Stimulated activated naive CD8-positive, alpha-beta T cell treated with anti-CD3 and anti-CD28 coated beads, Interleukin-15, Interleukin-2, amounts not matched to agents 100 ng/mL and 50 ng/mL, for 24 hours (primary cell): ENCODE measurements around the gene UNC13A.
A peak's percentile ranks its signal among the peaks of the same experiment; 100 is the strongest.

Source experiments
- H3K27ac Mint-ChIP-seq: one replicate; pipeline ENCODE4 v1.8.0; 2021; ENCODE audit warnings: mild to moderate bottlenecking, mixed read lengths
- H3K27me3 Mint-ChIP-seq: one replicate; pipeline ENCODE4 v1.8.0; 2021; ENCODE audit warnings: mixed read lengths
- H3K36me3 Mint-ChIP-seq: one replicate; pipeline ENCODE4 v1.8.0; 2021; ENCODE audit warnings: low read depth, mixed read lengths
- H3K4me1 Mint-ChIP-seq: one replicate; pipeline ENCODE4 v1.8.0; 2021; ENCODE audit warnings: low read depth, mixed read lengths
- H3K4me3 Mint-ChIP-seq: one replicate; pipeline ENCODE4 v1.8.0; 2021; ENCODE audit warnings: mild to moderate bottlenecking, mixed read lengths
- H3K9me3 Mint-ChIP-seq: one replicate; pipeline ENCODE4 v1.8.0; 2021; ENCODE audit warnings: mixed read lengths

Gene UNC13A

DNA sequence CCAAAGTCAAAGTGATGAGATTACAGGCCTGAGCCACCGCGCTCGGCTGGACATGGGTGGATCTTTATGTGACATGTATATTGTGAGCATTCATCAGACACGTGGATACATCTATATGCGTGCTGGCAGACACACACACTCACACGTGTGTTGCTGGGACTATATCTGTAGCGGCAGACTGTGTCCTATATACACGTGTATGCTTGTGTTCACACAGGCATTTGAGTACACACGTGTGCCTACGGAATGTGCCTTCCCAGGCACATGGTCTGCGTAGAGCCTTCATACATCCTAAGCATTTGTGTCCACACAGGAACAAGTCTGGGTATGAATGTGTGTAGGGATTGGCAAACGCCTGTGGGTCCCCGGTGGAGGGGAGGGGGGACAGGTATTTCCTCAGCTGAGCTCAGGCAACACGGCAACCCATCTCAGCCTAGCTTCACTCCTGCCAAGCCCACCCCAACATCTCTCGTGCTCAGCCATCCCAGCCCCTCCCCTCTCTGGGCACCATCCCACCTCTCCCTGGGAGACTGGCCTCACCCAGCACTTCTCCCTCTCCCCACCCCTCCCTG is 2.6 kb downstream of the UNC13A start:
- Mint-ChIP-seq H3K9me3 (no peaks in the 10 kb centered on the region), H3K27ac (no peak overlapping the region), H3K4me1 (peaks cover 10% of the 10 kb centered on the region), H3K4me3 (no peak overlapping the region), H3K27me3 (peaks cover 63% of the 10 kb centered on the region), H3K36me3 (no peaks in the 10 kb centered on the region)

- Mint-ChIP-seq H3K36me3 (no peaks in the 10 kb centered on the region), H3K4me3 (no peak overlapping the region), H3K4me1 (peaks cover 19% of the 10 kb centered on the region), H3K9me3 (no peaks in the 10 kb centered on the region), H3K27me3 (peaks cover 70% of the 10 kb centered on the region), H3K27ac (no peak overlapping the region)
Measured at GRCh38 chr19:17684256-17684655, 3.9 kb downstream of the UNC13A start.

DNA sequence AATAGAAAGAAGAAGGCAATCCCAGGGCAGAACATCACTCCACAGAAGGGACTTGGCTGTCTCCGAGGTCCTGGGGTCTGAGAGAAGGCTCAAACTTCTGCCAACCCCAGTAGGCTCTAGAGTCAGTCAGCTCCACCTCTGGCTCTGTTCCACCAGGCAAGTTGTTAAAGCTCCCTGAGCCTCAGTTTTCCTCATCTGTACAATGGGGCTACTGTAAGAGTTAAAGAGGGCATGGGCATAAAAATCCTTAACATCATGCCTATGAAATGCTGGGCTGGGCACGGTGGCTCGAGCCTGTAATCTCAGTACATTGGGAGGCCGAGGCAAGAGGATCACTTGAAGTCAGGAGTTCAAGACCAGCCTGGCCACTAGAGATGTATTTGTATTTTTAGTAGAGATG is 5.1 kb downstream of the UNC13A start:
- no peaks in the 10 kb centered on the region for H3K36me3 Mint-ChIP-seq
- H3K27ac Mint-ChIP-seq: no peak overlapping the region
- peaks cover 68% of the 10 kb centered on the region for H3K27me3 Mint-ChIP-seq
- peaks cover 15% of the 10 kb centered on the region for H3K4me1 Mint-ChIP-seq
- no peak overlapping the region for H3K4me3 Mint-ChIP-seq
- no peaks in the 10 kb centered on the region for H3K9me3 Mint-ChIP-seq

DNA sequence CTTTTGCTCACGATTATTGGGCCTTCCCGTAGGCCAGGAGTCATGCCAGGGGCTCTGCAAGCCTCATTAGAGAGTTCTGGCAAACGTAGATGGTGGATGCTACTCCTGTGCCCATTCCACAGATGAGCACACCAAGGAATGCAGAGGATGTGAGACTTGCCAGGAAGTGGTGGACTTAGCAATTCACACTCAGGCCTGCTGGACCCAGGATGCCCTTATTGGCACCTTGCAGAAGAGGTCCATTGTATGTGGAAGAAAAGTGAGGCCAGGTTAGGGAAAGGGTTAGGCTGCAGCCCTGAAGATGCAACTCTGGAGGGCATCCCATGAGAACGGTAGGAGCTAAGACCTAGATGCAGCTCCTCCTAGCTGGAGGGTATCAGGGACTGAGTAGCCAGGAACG is 5.9 kb downstream of the UNC13A start:
- no peaks in the 10 kb centered on the region for H3K9me3 Mint-ChIP-seq
- peaks cover 10% of the 10 kb centered on the region for H3K4me1 Mint-ChIP-seq
- no peaks in the 10 kb centered on the region for H3K36me3 Mint-ChIP-seq
- H3K4me3 Mint-ChIP-seq: no peak overlapping the region
- H3K27me3 Mint-ChIP-seq: peaks cover 70% of the 10 kb centered on the region
- no peak overlapping the region for H3K27ac Mint-ChIP-seq

GRCh38 chr19:17681505-17682125 is 6.5 kb downstream of the UNC13A start:
- H3K27ac Mint-ChIP-seq: no peak overlapping the region
- H3K4me1 Mint-ChIP-seq: peaks cover 10% of the 10 kb centered on the region
- H3K27me3 Mint-ChIP-seq: peaks cover 68% of the 10 kb centered on the region
- no peaks in the 10 kb centered on the region for H3K9me3 Mint-ChIP-seq
- H3K36me3 Mint-ChIP-seq: no peaks in the 10 kb centered on the region
- H3K4me3 Mint-ChIP-seq: no peak overlapping the region

GRCh38 chr19:17680230-17680722 is 7.9 kb downstream of the UNC13A start:
- Mint-ChIP-seq H3K4me3 (peak overlapping the region; percentile 35), H3K36me3 (no peaks in the 10 kb centered on the region), H3K27me3 (peaks cover 68% of the 10 kb centered on the region), H3K27ac (no peak overlapping the region), H3K9me3 (no peaks in the 10 kb centered on the region), H3K4me1 (peaks cover 10% of the 10 kb centered on the region)

DNA sequence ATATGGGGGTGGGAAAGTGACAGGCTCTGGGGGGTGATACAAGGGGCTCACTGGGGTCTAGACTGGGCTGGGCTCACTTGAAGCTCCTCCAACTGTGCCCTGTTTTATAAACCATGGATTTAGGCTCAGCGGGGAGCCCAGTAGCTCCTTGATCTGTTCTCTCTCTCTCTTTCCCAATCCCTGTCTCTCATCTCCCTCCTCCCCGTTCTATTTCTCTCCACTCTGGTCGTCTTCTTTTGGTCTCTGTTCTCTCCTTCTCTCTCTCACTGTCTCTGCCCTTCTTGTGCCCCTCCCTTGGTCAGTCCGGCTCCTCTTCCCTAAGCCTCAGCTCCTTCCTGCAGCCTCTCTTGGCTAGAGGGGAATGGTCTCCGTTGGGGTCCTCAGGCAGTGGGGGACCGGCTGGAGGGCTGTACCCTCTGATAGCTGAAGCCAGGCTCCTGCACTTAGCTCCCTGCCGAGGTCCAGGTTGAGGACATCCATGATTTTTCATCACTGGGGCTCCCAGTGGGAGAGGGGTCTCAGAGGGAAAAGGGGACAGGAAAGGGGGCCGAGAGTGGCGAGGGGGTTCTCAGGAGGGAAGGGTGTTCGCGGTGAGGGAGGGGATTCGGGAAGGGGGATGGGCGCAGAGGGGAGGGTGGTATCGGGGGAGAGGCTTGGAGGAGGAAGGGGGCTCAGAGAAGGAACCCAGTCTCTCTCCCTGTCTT is 8.5 kb downstream of the UNC13A start:
- Mint-ChIP-seq H3K9me3 (no peaks in the 10 kb centered on the region), H3K27ac (no peak overlapping the region), H3K27me3 (peaks cover 62% of the 10 kb centered on the region), H3K4me1 (peaks cover 10% of the 10 kb centered on the region), H3K36me3 (no peaks in the 10 kb centered on the region), H3K4me3 (peak overlapping the region; percentile 35)

DNA sequence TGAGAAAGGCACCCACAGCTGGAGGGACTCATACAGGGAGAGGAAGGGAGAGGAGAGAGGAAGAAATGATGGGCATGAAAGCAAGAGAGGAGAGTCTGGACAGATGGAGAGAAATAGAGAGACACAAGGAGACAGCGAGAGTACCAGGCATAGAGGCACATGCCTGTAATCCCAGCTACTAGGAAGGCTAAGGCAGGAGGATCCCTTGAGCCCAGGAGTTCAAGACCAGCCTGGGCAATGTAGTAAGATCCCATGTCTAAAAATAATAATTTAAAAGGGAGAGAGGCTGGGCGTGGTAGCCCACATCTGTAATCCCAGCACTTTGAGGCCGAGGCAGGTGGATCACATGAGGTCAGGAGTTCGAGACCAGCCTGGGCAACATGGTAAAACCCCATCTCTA is 9.3 kb downstream of the UNC13A start:
- Mint-ChIP-seq H3K4me3 (no peak overlapping the region), H3K9me3 (no peaks in the 10 kb centered on the region), H3K27me3 (peaks cover 53% of the 10 kb centered on the region)

GRCh38 chr19:17677002-17677401 is 11.2 kb downstream of the UNC13A start:
- no peak overlapping the region for H3K27ac Mint-ChIP-seq
- peaks cover 10% of the 10 kb centered on the region for H3K4me1 Mint-ChIP-seq
- H3K27me3 Mint-ChIP-seq: peaks cover 42% of the 10 kb centered on the region
- no peaks in the 10 kb centered on the region for H3K9me3 Mint-ChIP-seq
- H3K36me3 Mint-ChIP-seq: no peaks in the 10 kb centered on the region
- H3K4me3 Mint-ChIP-seq: no peak overlapping the region

More for the DNA sequence above, 9.3 kb downstream of the UNC13A start:
- no peaks in the 10 kb centered on the region for H3K36me3 Mint-ChIP-seq
- H3K27ac Mint-ChIP-seq: no peak overlapping the region
- H3K4me1 Mint-ChIP-seq: peaks cover 10% of the 10 kb centered on the region

GRCh38 chr19:17676295-17676694 is 11.9 kb downstream of the UNC13A start:
- Mint-ChIP-seq H3K9me3 (no peaks in the 10 kb centered on the region), H3K36me3 (no peaks in the 10 kb centered on the region), H3K27me3 (peaks cover 40% of the 10 kb centered on the region), H3K4me1 (peaks cover 10% of the 10 kb centered on the region), H3K27ac (no peak overlapping the region), H3K4me3 (no peak overlapping the region)

GRCh38 chr19:17673937-17674799 is 14.0 kb downstream of the UNC13A start:
- Mint-ChIP-seq H3K27me3 (peaks cover 23% of the 10 kb centered on the region), H3K27ac (no peak overlapping the region), H3K9me3 (no peaks in the 10 kb centered on the region), H3K36me3 (no peaks in the 10 kb centered on the region), H3K4me3 (no peak overlapping the region), H3K4me1 (no peaks in the 10 kb centered on the region)

GRCh38 chr19:17671906-17672305 is 16.2 kb downstream of the UNC13A start:
- no peaks in the 10 kb centered on the region for H3K4me1 Mint-ChIP-seq
- no peak overlapping the region for H3K4me3 Mint-ChIP-seq
- H3K36me3 Mint-ChIP-seq: no peaks in the 10 kb centered on the region
- H3K27me3 Mint-ChIP-seq: peaks cover 7% of the 10 kb centered on the region
- H3K27ac Mint-ChIP-seq: no peak overlapping the region
- no peaks in the 10 kb centered on the region for H3K9me3 Mint-ChIP-seq

DNA sequence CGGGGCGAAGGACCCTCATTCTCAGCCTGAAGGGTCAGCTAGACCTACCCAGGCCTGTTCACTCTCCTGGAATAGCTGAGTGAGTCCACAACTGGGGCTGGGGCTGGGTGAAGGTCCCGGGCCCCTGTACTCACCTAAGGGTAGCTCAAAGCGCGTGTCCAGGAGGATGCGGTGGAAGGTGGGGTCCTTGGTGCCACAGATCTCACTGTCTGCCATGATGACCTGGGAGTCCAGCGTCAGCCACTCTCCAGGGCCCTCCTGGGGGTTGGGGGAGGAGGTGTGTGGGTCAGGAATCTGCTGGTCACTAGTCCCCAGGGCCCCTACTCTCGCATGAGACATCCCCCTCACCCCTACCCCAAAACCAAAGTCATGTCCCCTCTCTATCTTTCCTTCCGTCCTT is 18.7 kb downstream of the UNC13A start:
- Mint-ChIP-seq H3K36me3 (peaks cover 3% of the 10 kb centered on the region), H3K4me1 (no peaks in the 10 kb centered on the region), H3K4me3 (no peak overlapping the region), H3K27me3 (peaks cover 12% of the 10 kb centered on the region), H3K9me3 (peaks cover 4% of the 10 kb centered on the region), H3K27ac (no peak overlapping the region)

DNA sequence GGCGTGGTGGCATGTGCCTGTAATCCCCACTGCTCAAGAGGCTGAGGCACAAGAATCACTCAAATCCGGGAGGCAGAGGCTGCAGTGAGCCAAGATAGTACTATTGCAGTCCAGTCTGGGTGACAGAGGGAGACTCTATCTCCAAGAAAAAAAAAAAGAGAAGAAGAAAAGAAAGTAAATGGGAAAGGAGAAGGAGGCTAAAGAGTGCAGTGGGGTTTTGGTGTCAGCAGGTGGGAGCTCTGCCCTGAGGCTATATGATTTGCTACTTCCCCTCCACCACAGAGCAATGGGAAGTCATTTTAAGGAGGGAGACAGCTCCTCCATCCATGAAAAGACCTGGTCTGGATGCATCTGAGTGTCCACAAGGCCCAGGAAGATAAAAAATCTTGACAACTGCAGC is 23.1 kb downstream of the UNC13A start:
- peaks cover 3% of the 10 kb centered on the region for H3K36me3 Mint-ChIP-seq
- H3K27me3 Mint-ChIP-seq: peaks cover 12% of the 10 kb centered on the region
- peaks cover 4% of the 10 kb centered on the region for H3K9me3 Mint-ChIP-seq
- H3K27ac Mint-ChIP-seq: no peak overlapping the region
- no peaks in the 10 kb centered on the region for H3K4me1 Mint-ChIP-seq
- H3K4me3 Mint-ChIP-seq: no peak overlapping the region

- H3K36me3 Mint-ChIP-seq: peaks cover under 1% of the 10 kb centered on the region
- no peak overlapping the region for H3K4me3 Mint-ChIP-seq
- peaks cover under 1% of the 10 kb centered on the region for H3K9me3 Mint-ChIP-seq
- no peak overlapping the region for H3K27ac Mint-ChIP-seq
- H3K27me3 Mint-ChIP-seq: peaks cover 7% of the 10 kb centered on the region
- H3K4me1 Mint-ChIP-seq: no peaks in the 10 kb centered on the region
Measured at GRCh38 chr19:17659996-17660395, 28.2 kb downstream of the UNC13A start.
